Neural cell (in vitro differentiated cells): Measurements from ENCODE around the gene IL17D. TPM values are rescaled to one million over a fixed set of nuclear protein-coding genes. Genes with fewer than 3 reads are reported as not detected.

Source experiments
- H2AFZ ChIP-seq: fragments of 200-600, 300-800 bp; sonication (generic), shearing (Covaris generic); 2 replicates; pipeline ENCODE4 v1.6.0; 2014; ENCODE audit warnings: low read depth, mild to moderate bottlenecking, antibody characterized with exemption, low read length, moderate library complexity
- H3F3A ChIP-seq: fragments of 200-600 bp; shearing (Covaris generic); 2 replicates; pipeline ENCODE4 v1.6.1; 2016; ENCODE audit warnings: mild to moderate bottlenecking, moderate library complexity, mixed read lengths, antibody characterized with exemption, low read length; ENCODE audit not compliant: insufficient read depth, poor library complexity, severe bottlenecking
- H3K27ac ChIP-seq: fragments of 200-600, 300-800 bp; sonication (generic), shearing (Covaris generic); 2 replicates; pipeline ENCODE4 v1.5.1; 2014; ENCODE audit warnings: mild to moderate bottlenecking, low read length, moderate library complexity
- H3K27me3 ChIP-seq: fragments of 300-800, 200-600 bp; sonication (generic), shearing (Covaris generic); 2 replicates; pipeline ENCODE4 v1.6.0; 2014; ENCODE audit warnings: mild to moderate bottlenecking, low read depth, low read length, moderate library complexity; ENCODE audit not compliant: insufficient read depth
- H3K36me3 ChIP-seq: fragments of 300-800, 200-600 bp; sonication (generic), shearing (Covaris generic); 2 replicates; pipeline ENCODE4 v1.5.1; 2014; ENCODE audit warnings: mild to moderate bottlenecking, antibody characterized with exemption, low read length, moderate library complexity; ENCODE audit not compliant: insufficient read depth
- H3K4me2 ChIP-seq: fragments of 300-800, 200-600 bp; sonication (generic), shearing (Covaris generic); 2 replicates; pipeline ENCODE4 v1.6.0; 2014; ENCODE audit warnings: mild to moderate bottlenecking, low read length
- H3K4me3 ChIP-seq: fragments of 300-800, 200-600 bp; sonication (generic), shearing (Covaris generic); 2 replicates; pipeline ENCODE4 v1.5.1; 2014; ENCODE audit warnings: mild to moderate bottlenecking, low read length, moderate library complexity
- H3K79me2 ChIP-seq: fragments of 200-600 bp; shearing (Covaris generic); replicated peaks from 2 replicates; pipeline ENCODE4 v1.6.0; 2014; ENCODE audit warnings: mild to moderate bottlenecking, low read length, moderate library complexity; ENCODE audit not compliant: insufficient read depth
- H3K9ac ChIP-seq: fragments of 300-800, 200-600 bp; sonication (generic), shearing (Covaris generic); 2 replicates; pipeline ENCODE4 v1.6.1; 2016; ENCODE audit warnings: mild to moderate bottlenecking, low read length, mixed read lengths
- H3K9me2 ChIP-seq: fragments of 200-600 bp; shearing (Covaris generic); 2 replicates; pipeline ENCODE4 v1.6.1; 2016; ENCODE audit warnings: mild to moderate bottlenecking, low read length, mixed read lengths; ENCODE audit not compliant: insufficient read depth
- H3K9me3 ChIP-seq: fragments of 200-600, 300-800 bp; sonication (generic), shearing (Covaris generic); 2 replicates; pipeline ENCODE4 v1.6.1; 2016; ENCODE audit warnings: mild to moderate bottlenecking, mixed run types, low read length, moderate library complexity, mixed read lengths
- H4K20me1 ChIP-seq: fragments of 200-600 bp; shearing (Covaris generic); 2 replicates; pipeline ENCODE4 v1.6.1; 2016; ENCODE audit warnings: mild to moderate bottlenecking, mixed run types; ENCODE audit not compliant: insufficient read depth
- CTCF ChIP-seq: fragments of 450-650 bp; IDR thresholded peaks from 2 replicates; pipeline ENCODE4 v1.5.1; 2014; ENCODE audit warnings: antibody characterized with exemption, mild to moderate bottlenecking, moderate library complexity; ENCODE audit not compliant: poor library complexity, severe bottlenecking
- EP300 ChIP-seq: fragments of 450-650 bp; conservative IDR thresholded peaks from 2 replicates; pipeline ENCODE4 v1.6.1; 2014; ENCODE audit warnings: antibody characterized with exemption, mild to moderate bottlenecking, moderate library complexity; ENCODE audit not compliant: poor library complexity, severe bottlenecking
- EZH2 ChIP-seq: fragments of 200-600, 300-800 bp; shearing (Covaris generic), sonication (generic); IDR thresholded peaks from 2 replicates; pipeline ENCODE4 v1.6.1; 2014; ENCODE audit warnings: antibody characterized with exemption, low read length, borderline replicate concordance, mild to moderate bottlenecking; ENCODE audit not compliant: insufficient read depth, poor library complexity, severe bottlenecking
- MXI1 ChIP-seq: fragments of 450-650 bp; conservative IDR thresholded peaks from 2 replicates; pipeline ENCODE4 v1.6.1; 2014; ENCODE audit warnings: antibody characterized with exemption, mild to moderate bottlenecking; ENCODE audit not compliant: poor library complexity, severe bottlenecking
- POLR2AphosphoS5 ChIP-seq: IDR thresholded peaks from 2 replicates; pipeline ENCODE4 v1.6.1; 2012
- RAD21 ChIP-seq: fragments of 450-650 bp; conservative IDR thresholded peaks from 2 replicates; pipeline ENCODE4 v1.6.1; 2014; ENCODE audit warnings: antibody characterized with exemption, mild to moderate bottlenecking, moderate library complexity
- REST ChIP-seq: IDR thresholded peaks from 2 replicates; pipeline ENCODE4 v1.6.1; 2012; ENCODE audit warnings: borderline replicate concordance
- SMC3 ChIP-seq: fragments of 450-650 bp; conservative IDR thresholded peaks from 2 replicates; pipeline ENCODE4 v1.6.1; 2014; ENCODE audit warnings: antibody characterized with exemption, mild to moderate bottlenecking, moderate library complexity; ENCODE audit not compliant: poor library complexity
- TAF1 ChIP-seq: IDR thresholded peaks from 2 replicates; pipeline ENCODE4 v1.6.1; 2012; ENCODE audit warnings: low read depth
- polyA plus RNA-seq: library from polyadenylated mRNA; depleted of rRNA; stranded (reverse); fragments of >200 nt; gene quantifications from 2 replicates; pipeline ENCODE4 v1.2.3, GENCODE V29; 2014

The IL17D gene
- polyA plus RNA-seq, 1 donor from 2014 or later, result 14.5 TPM

- Histone ChIP-seq H4K20me1 (no peaks in the 10 kb centered on the region), H3K9me3 (no peaks in the 10 kb centered on the region), H3K27me3 (peaks cover 8% of the 10 kb centered on the region), H2AFZ (no peak overlapping the region), H3K4me2 (no peak overlapping the region), H3K4me3 (no peak overlapping the region), H3K27ac (no peak overlapping the region), H3K79me2 (no peaks in the 10 kb centered on the region), H3K9me2 (no peaks in the 10 kb centered on the region), H3F3A (no peaks in the 10 kb centered on the region), H3K36me3 (no peaks in the 10 kb centered on the region), H3K9ac (no peak overlapping the region)
- TF ChIP-seq TAF1 (no peak), EZH2 (no peak), MXI1 (no peak), SMC3 (no peak), CTCF (no peak), POLR2AphosphoS5 (no peak), RAD21 (no peak), REST (no peak), EP300 (no peak)
These were observed 17.0 kb downstream of the IL17D start for GRCh38 chr13:20720499-20720898.

GRCh38 chr13:20721058-20721453 lies 17.6 kb downstream of the IL17D start:
- no peaks in the 10 kb centered on the region for H3F3A ChIP-seq
- H3K9me3 ChIP-seq, result no peaks in the 10 kb centered on the region
- H3K9me2 ChIP-seq, result no peaks in the 10 kb centered on the region
- no peak overlapping the region for H3K4me3 ChIP-seq
- H3K36me3 ChIP-seq, result no peaks in the 10 kb centered on the region
- no peak overlapping the region for H3K9ac ChIP-seq
- H2AFZ ChIP-seq, result no peak overlapping the region
- H4K20me1 ChIP-seq, result no peaks in the 10 kb centered on the region
- H3K27me3 ChIP-seq, result peaks cover 8% of the 10 kb centered on the region
- no peak for TF ChIP-seq EP300
- TF ChIP-seq MXI1, result no peak
- TF ChIP-seq TAF1, result no peak
- TF ChIP-seq SMC3, result no peak
- no peak for TF ChIP-seq CTCF
- TF ChIP-seq RAD21, result no peak
- TF ChIP-seq REST, result no peak
- TF ChIP-seq POLR2AphosphoS5, result no peak
- no peak for TF ChIP-seq EZH2
- no peaks in the 10 kb centered on the region for H3K79me2 ChIP-seq
- no peak overlapping the region for H3K4me2 ChIP-seq
- H3K27ac ChIP-seq, result no peak overlapping the region
